Natural killer cell (primary cell): ENCODE measurements around the gene CD58. TPM values are rescaled to one million over a fixed set of nuclear protein-coding genes. Genes with fewer than 3 reads are reported as not detected.

ENCODE experiments used
- ATAC-seq, 3 donors: fragments of 150-1000 bp in 2 of 3; fragments of 200-7000 bp in 1 of 3; cut with Tn5 transposase; 1 replicate in 1 of 3; 2 replicates in 2 of 3; pipeline ENCODE4 v1.10.0; 2021; ENCODE audit warnings: mild to moderate bottlenecking in 2 of 3, moderate library complexity in 2 of 3
- DNase-seq, 2 donors: peaks; one replicate each; pipeline versions ENCODE4 v3.0.0 to v3.0.0-alpha.2; 2013 to 2021; ENCODE audit warnings: mixed read lengths in 1 of 2
- H3K27ac ChIP-seq: one replicate; pipeline ENCODE4 v1.5.1; 2013; ENCODE audit warnings: mild to moderate bottlenecking, low read length
- H3K27me3 ChIP-seq: one replicate; pipeline ENCODE4 v1.6.1; 2013; ENCODE audit warnings: low read length; ENCODE audit not compliant: control insufficient read depth, insufficient read depth
- H3K36me3 ChIP-seq: one replicate; pipeline ENCODE4 v1.6.1; 2013; ENCODE audit warnings: low read length; ENCODE audit not compliant: control insufficient read depth, insufficient read depth
- H3K4me1 ChIP-seq: one replicate; pipeline ENCODE4 v1.6.1; 2013; ENCODE audit warnings: low read length; ENCODE audit not compliant: control insufficient read depth, insufficient read depth
- H3K4me3 ChIP-seq: one replicate; pipeline ENCODE4 v1.5.1; 2013; ENCODE audit warnings: low read length
- H3K9me3 ChIP-seq: one replicate; pipeline ENCODE4 v1.6.1; 2013; ENCODE audit warnings: low read length; ENCODE audit not compliant: control insufficient read depth, insufficient read depth
- H3K27ac Mint-ChIP-seq, 2 donors: one replicate each; pipeline ENCODE4 v1.8.0; 2022; ENCODE audit warnings: mild to moderate bottlenecking in 2 of 2, mixed read lengths in 2 of 2, moderate library complexity in 1 of 2
- H3K27me3 Mint-ChIP-seq, 2 donors: one replicate each; pipeline ENCODE4 v1.8.0; 2022; ENCODE audit warnings: low read depth in 2 of 2, mixed read lengths in 2 of 2
- H3K36me3 Mint-ChIP-seq: one replicate; pipeline ENCODE4 v1.8.0; 2022; ENCODE audit warnings: mixed read lengths
- H3K4me1 Mint-ChIP-seq, 2 donors: one replicate each; pipeline ENCODE4 v1.8.0; 2022; ENCODE audit warnings: mixed read lengths in 2 of 2
- H3K4me3 Mint-ChIP-seq: one replicate; pipeline ENCODE4 v1.8.0; 2022; ENCODE audit warnings: mild to moderate bottlenecking, moderate library complexity, mixed read lengths
- H3K9me3 Mint-ChIP-seq, 2 donors: one replicate each; pipeline ENCODE4 v1.8.0; 2022; ENCODE audit warnings: mixed read lengths in 2 of 2
- WGBS: methylation state at CpG from one replicate; pipeline ENCODE4 v1.1.7; 2013; ENCODE audit warnings: missing lambda C conversion rate; ENCODE audit not compliant: insufficient coverage; 5-methylcytosine and 5-hydroxymethylcytosine counted together
- intact Hi-C: fragments of 100-400 bp; cut with micrococcal nuclease; formaldehyde crosslinking; loops from one replicate; pipeline ENCODE4 v1.14.2; 2022
- total RNA-seq, 4 donors: library from RNA; stranded (reverse); fragments of 120-200 nt in 1 of 4; gene quantifications; one replicate each; pipeline versions ENCODE4 v1.2.3 to v1.2.4, GENCODE V29; 2013 to 2022
- TF ChIP-seq, protein P1 (sequence below): fragments of 200-600 bp; IDR thresholded peaks from one replicate; pipeline ENCODE4 v1.8.0; 2022; ENCODE audit warnings: antibody characterized with exemption

CD58 gene
- total RNA-seq, 3 donors from 2014 or later (not counting 1 experiment from before 2014, with no cell fraction given), result 27.4 to 34.0 (median 28.6) TPM

DNA sequence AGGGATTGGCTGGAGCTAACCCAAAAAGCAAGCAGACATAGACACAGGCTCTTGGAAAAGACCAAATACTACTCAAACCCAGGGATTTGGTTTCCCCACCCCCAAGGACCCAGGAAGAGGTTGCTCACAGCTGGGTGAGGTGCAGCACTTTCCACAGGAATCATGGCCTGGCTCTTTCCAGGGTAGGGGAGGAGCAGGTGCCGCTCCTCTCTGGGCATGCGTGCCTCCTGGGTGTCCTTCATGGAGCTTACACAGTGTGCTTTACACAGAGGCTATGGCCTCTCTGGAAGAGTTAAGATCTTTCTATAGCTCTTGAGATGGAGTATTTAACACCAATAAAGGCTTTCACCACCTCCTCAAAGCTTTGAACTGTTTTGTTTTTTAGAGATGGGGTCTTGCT, 88.3 kb downstream of the CD58 start:
- H3K27me3 ChIP-seq, result no peaks in the 10 kb centered on the region
- no peak for ATAC-seq
- Mint-ChIP-seq H3K36me3 (no peaks in the 10 kb centered on the region), H3K4me3 (no peak overlapping the region), H3K27me3 (no peaks in the 10 kb centered on the region), H3K9me3 (no peaks in the 10 kb centered on the region), H3K27ac (no peak overlapping the region), H3K4me1 (peaks cover 7 to 13% of the 10 kb centered on the region in 2 donors)
- no peaks in the 10 kb centered on the region for H3K36me3 ChIP-seq
- H3K27ac ChIP-seq, result no peak overlapping the region
- H3K4me3 ChIP-seq, result no peak overlapping the region
- TF ChIP-seq, protein P1, sequence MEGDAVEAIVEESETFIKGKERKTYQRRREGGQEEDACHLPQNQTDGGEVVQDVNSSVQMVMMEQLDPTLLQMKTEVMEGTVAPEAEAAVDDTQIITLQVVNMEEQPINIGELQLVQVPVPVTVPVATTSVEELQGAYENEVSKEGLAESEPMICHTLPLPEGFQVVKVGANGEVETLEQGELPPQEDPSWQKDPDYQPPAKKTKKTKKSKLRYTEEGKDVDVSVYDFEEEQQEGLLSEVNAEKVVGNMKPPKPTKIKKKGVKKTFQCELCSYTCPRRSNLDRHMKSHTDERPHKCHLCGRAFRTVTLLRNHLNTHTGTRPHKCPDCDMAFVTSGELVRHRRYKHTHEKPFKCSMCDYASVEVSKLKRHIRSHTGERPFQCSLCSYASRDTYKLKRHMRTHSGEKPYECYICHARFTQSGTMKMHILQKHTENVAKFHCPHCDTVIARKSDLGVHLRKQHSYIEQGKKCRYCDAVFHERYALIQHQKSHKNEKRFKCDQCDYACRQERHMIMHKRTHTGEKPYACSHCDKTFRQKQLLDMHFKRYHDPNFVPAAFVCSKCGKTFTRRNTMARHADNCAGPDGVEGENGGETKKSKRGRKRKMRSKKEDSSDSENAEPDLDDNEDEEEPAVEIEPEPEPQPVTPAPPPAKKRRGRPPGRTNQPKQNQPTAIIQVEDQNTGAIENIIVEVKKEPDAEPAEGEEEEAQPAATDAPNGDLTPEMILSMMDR, result no peak
- no peak for DNase-seq
- 97% methylated on average over 2 of the region's 2 CpGs for WGBS
- intact Hi-C loops, result no loop called here
- H3K4me1 ChIP-seq, result peaks cover 8% of the 10 kb centered on the region
- no peaks in the 10 kb centered on the region for H3K9me3 ChIP-seq

DNA sequence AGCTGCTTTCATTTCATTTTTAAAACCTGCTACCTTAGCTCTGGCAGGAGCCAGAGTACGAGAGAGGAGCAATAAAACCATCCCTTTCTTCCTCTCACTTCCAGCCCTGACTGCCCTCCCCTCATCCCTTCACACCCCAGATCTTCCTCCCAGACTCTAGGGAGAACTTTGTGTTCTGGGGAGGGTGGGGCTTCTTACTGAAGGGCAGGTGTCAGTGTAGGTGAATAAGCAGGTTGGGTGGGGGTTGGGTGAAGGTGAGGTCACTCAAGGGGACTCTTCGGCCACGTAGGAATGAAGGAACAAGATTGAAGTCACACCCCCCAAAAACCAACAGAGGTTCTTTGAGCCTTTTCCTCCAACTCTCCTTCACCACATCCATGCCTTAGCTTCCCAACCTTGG, 88.9 kb downstream of the CD58 start:
- H3K4me3 ChIP-seq, result no peak overlapping the region
- TF ChIP-seq, protein P1, result no peak
- H3K27ac Mint-ChIP-seq, result no peak overlapping the region
- H3K27me3 ChIP-seq, result no peaks in the 10 kb centered on the region
- H3K4me1 Mint-ChIP-seq, result peaks cover 7 to 13% of the 10 kb centered on the region in 2 donors
- intact Hi-C loops, result no loop called here
- no peak overlapping the region for H3K4me3 Mint-ChIP-seq
- H3K4me1 ChIP-seq, result peaks cover 8% of the 10 kb centered on the region
- ATAC-seq (no peak), DNase-seq (no peak)
- no peaks in the 10 kb centered on the region for H3K36me3 ChIP-seq
- H3K27me3 Mint-ChIP-seq, result no peaks in the 10 kb centered on the region
- no peaks in the 10 kb centered on the region for H3K9me3 Mint-ChIP-seq
- no peak overlapping the region for H3K27ac ChIP-seq
- H3K36me3 Mint-ChIP-seq, result no peaks in the 10 kb centered on the region
- whole genome bisulfite sequencing, result 65% methylated on average over 2 of the region's 3 CpGs
- no peaks in the 10 kb centered on the region for H3K9me3 ChIP-seq

DNA sequence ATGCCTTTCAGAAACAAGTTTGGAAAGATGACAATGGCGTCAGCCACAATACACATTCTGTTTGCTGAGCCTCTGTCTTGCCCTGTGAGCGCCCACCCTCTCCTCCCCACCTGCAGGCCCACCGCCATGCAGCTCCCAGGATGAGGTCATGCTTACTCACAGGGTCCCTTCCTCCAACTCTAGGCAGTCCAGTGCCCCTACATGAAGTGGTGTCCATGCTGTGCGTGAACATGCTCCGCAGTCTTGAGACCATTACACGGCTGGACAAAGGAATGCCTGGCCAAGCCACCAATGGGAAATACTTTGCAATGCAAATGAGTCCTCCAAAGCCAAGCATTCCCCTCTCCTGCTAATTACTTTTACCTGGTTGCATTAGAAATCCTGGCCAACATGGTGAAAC, 92.2 kb downstream of the CD58 start:
- peaks cover 7 to 9% of the 10 kb centered on the region in 2 donors for H3K4me1 Mint-ChIP-seq
- intact Hi-C loops, result no loop called here
- no peak overlapping the region for H3K27ac ChIP-seq
- H3K4me3 Mint-ChIP-seq, result no peak overlapping the region
- ATAC-seq, result no peak
- H3K4me1 ChIP-seq, result peaks cover 3% of the 10 kb centered on the region
- H3K36me3 Mint-ChIP-seq, result no peaks in the 10 kb centered on the region
- 96% methylated on average over 6 of the region's 6 CpGs for WGBS
- no peak for DNase-seq
- H3K27me3 ChIP-seq, result no peaks in the 10 kb centered on the region
- H3K4me3 ChIP-seq, result no peak overlapping the region
- no peaks in the 10 kb centered on the region for H3K9me3 Mint-ChIP-seq
- H3K9me3 ChIP-seq, result no peaks in the 10 kb centered on the region
- H3K27ac Mint-ChIP-seq, result no peak overlapping the region
- H3K27me3 Mint-ChIP-seq, result no peaks in the 10 kb centered on the region
- TF ChIP-seq, protein P1, result no peak
- no peaks in the 10 kb centered on the region for H3K36me3 ChIP-seq

DNA sequence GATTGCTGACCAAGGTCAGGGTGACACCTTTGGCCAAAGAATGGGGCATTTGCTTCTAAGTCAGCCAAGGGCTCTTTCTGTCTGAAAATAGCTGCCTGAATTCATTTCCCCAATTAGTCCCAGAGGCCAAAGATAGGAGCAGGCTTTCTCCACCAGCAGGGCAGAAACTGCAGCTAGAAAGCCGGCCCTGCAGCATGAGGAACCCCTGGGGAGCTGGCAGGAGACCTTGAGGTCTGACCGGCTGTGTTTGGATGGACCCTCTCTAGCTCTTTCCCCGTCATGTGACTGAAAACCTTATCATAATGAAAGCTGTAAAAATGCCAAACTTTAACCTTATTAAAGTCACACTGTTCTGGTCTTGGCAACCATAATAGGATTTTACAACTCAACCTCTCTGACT, 93.4 kb downstream of the CD58 start:
- Mint-ChIP-seq H3K27ac (no peak overlapping the region), H3K9me3 (no peaks in the 10 kb centered on the region), H3K4me3 (no peak overlapping the region), H3K4me1 (peaks cover 7 to 9% of the 10 kb centered on the region in 2 donors), H3K27me3 (no peaks in the 10 kb centered on the region), H3K36me3 (no peaks in the 10 kb centered on the region)
- H3K36me3 ChIP-seq, result no peaks in the 10 kb centered on the region
- intact Hi-C loops, result no loop called here
- peaks cover 3% of the 10 kb centered on the region for H3K4me1 ChIP-seq
- H3K9me3 ChIP-seq, result no peaks in the 10 kb centered on the region
- H3K4me3 ChIP-seq, result no peak overlapping the region
- no peak for DNase-seq
- TF ChIP-seq, protein P1, result no peak
- no peak for ATAC-seq
- no peaks in the 10 kb centered on the region for H3K27me3 ChIP-seq
- WGBS, result 87% methylated on average over 3 of the region's 3 CpGs
- H3K27ac ChIP-seq, result no peak overlapping the region
